H9 (cell line): ENCODE measurements around the gene VSIG8. TPM values are rescaled to one million over a fixed set of nuclear protein-coding genes. Genes with fewer than 3 reads are reported as not detected.
A peak's percentile ranks its signal among the peaks of the same experiment; 100 is the strongest.

Experiments used
- DNase-seq: peaks from one replicate; pipeline ENCODE4 v3.0.0-alpha.2; 2017
- H2AFZ ChIP-seq: one replicate; pipeline ENCODE4 v1.6.1; 2013; ENCODE audit warnings: mild to moderate bottlenecking, low read length, control low read depth, moderate library complexity
- H2AK5ac ChIP-seq: 2 replicates; pipeline ENCODE4 v1.6.1; 2013; ENCODE audit warnings: low read length, control low read depth, mixed read lengths; ENCODE audit not compliant: insufficient read length
- H2BK120ac ChIP-seq: one replicate; pipeline ENCODE4 v1.6.1; 2013; ENCODE audit warnings: low read depth, mild to moderate bottlenecking, low read length, control low read depth, inconsistent platforms; ENCODE audit not compliant: poor library complexity, severe bottlenecking
- H2BK12ac ChIP-seq: 2 replicates; pipeline ENCODE4 v1.6.1; 2013; ENCODE audit warnings: low read length, control low read depth, mixed read lengths, low read depth; ENCODE audit not compliant: insufficient read length
- H2BK15ac ChIP-seq: 2 replicates; pipeline ENCODE4 v1.6.1; 2013; ENCODE audit warnings: low read depth, low read length, control low read depth
- H2BK20ac ChIP-seq: one replicate; pipeline ENCODE4 v1.6.1; 2013; ENCODE audit warnings: low read depth, mild to moderate bottlenecking, low read length, control low read depth, inconsistent platforms; ENCODE audit not compliant: poor library complexity, severe bottlenecking
- H2BK5ac ChIP-seq: 2 replicates; pipeline ENCODE4 v1.6.1; 2013; ENCODE audit warnings: low read length, control low read depth, mixed read lengths; ENCODE audit not compliant: insufficient read length
- H3K14ac ChIP-seq: 2 replicates; pipeline ENCODE4 v1.6.1; 2013; ENCODE audit warnings: low read length, control low read depth; ENCODE audit not compliant: insufficient read depth
- H3K18ac ChIP-seq: 2 replicates; pipeline ENCODE4 v1.6.1; 2013; ENCODE audit warnings: low read depth, mild to moderate bottlenecking, mixed read lengths, low read length, control low read depth; ENCODE audit not compliant: insufficient read length
- H3K23ac ChIP-seq: 2 replicates; pipeline ENCODE4 v1.6.1; 2013; ENCODE audit warnings: low read length, control low read depth, mixed read lengths, low read depth; ENCODE audit not compliant: insufficient read length
- H3K23me2 ChIP-seq: 2 replicates; pipeline ENCODE4 v1.6.1; 2013; ENCODE audit warnings: low read depth, mild to moderate bottlenecking, mixed read lengths, low read length, control low read depth; ENCODE audit not compliant: insufficient read length, poor library complexity, severe bottlenecking
- H3K27ac ChIP-seq: 2 replicates; pipeline ENCODE4 v1.5.1; 2013; ENCODE audit warnings: low read length, control low read depth, mixed read lengths, low read depth; ENCODE audit not compliant: insufficient read length
- H3K27me3 ChIP-seq: 2 replicates; pipeline ENCODE4 v1.6.1; 2013; ENCODE audit warnings: low read length, control low read depth, inconsistent platforms; ENCODE audit not compliant: insufficient read depth
- H3K4ac ChIP-seq: 2 replicates; pipeline ENCODE4 v1.6.1; 2013; ENCODE audit warnings: low read depth, mild to moderate bottlenecking, control low read depth, inconsistent platforms, low read length, moderate library complexity
- H3K4me1 ChIP-seq: 2 replicates; pipeline ENCODE4 v1.6.1; 2013; ENCODE audit warnings: low read length, control low read depth, inconsistent platforms; ENCODE audit not compliant: insufficient read depth
- H3K4me2 ChIP-seq: 2 replicates; pipeline ENCODE4 v1.6.1; 2013; ENCODE audit warnings: low read length, control low read depth, mixed read lengths; ENCODE audit not compliant: insufficient read length, insufficient read depth
- H3K56ac ChIP-seq: 2 replicates; pipeline ENCODE4 v1.6.1; 2013; ENCODE audit warnings: low read depth, mild to moderate bottlenecking, mixed read lengths, low read length, control low read depth; ENCODE audit not compliant: insufficient read length
- H3K79me1 ChIP-seq: 2 replicates; pipeline ENCODE4 v1.6.1; 2013; ENCODE audit warnings: low read depth, mild to moderate bottlenecking, moderate library complexity, low read length, control low read depth, inconsistent platforms; ENCODE audit not compliant: insufficient read depth, poor library complexity, severe bottlenecking
- H3K79me2 ChIP-seq: 2 replicates; pipeline ENCODE4 v1.6.1; 2013; ENCODE audit warnings: low read length, control low read depth, inconsistent platforms; ENCODE audit not compliant: insufficient read depth
- H3K9ac ChIP-seq: 2 replicates; pipeline ENCODE4 v1.6.1; 2013; ENCODE audit warnings: low read length, control low read depth, mixed read lengths; ENCODE audit not compliant: insufficient read length; ENCODE audit errors: extremely low read depth
- H3K9me3 ChIP-seq: one replicate; pipeline ENCODE4 v1.6.1; 2013; ENCODE audit warnings: low read depth, low read length, inconsistent platforms; ENCODE audit not compliant: control insufficient read depth
- H3T11ph ChIP-seq: one replicate; pipeline ENCODE4 v1.6.1; 2013; ENCODE audit warnings: mild to moderate bottlenecking, low read length, control low read depth, inconsistent platforms
- H4K20me1 ChIP-seq: one replicate; pipeline ENCODE4 v1.6.1; 2013; ENCODE audit not compliant: control insufficient read depth, insufficient read length, insufficient read depth
- H4K5ac ChIP-seq: 2 replicates; pipeline ENCODE4 v1.6.1; 2013; ENCODE audit warnings: low read depth, mild to moderate bottlenecking, mixed read lengths, low read length, control low read depth; ENCODE audit not compliant: insufficient read length
- H4K8ac ChIP-seq: replicated peaks from 2 replicates; pipeline ENCODE4 v1.6.1; 2013; ENCODE audit warnings: low read length, control low read depth, mixed read lengths, low read depth; ENCODE audit not compliant: insufficient read length
- H4K91ac ChIP-seq: 2 replicates; pipeline ENCODE4 v1.6.1; 2013; ENCODE audit warnings: low read depth, mild to moderate bottlenecking, moderate library complexity, mixed read lengths, low read length, control low read depth; ENCODE audit not compliant: insufficient read length
- H3K27ac Mint-ChIP-seq, 3 experiments: 2 replicates in 2 of 3; 3 replicates in 1 of 3; pipeline ENCODE4 v1.8.0; 2020 to 2021; ENCODE audit warnings: mixed read lengths in 3 of 3, mild to moderate bottlenecking in 1 of 3, moderate library complexity in 1 of 3
- H3K27me3 Mint-ChIP-seq: 2 replicates; pipeline ENCODE4 v1.8.0; 2021; ENCODE audit warnings: low read depth, mild to moderate bottlenecking, moderate library complexity, mixed read lengths
- H3K36me3 Mint-ChIP-seq, 3 experiments: 2 replicates in 2 of 3; 3 replicates in 1 of 3; pipeline ENCODE4 v1.8.0; 2020 to 2021; ENCODE audit warnings: low read depth in 3 of 3, mixed read lengths in 3 of 3; ENCODE audit not compliant: insufficient read depth in 1 of 3
- H3K4me1 Mint-ChIP-seq, 2 experiments: 2 replicates each; pipeline ENCODE4 v1.8.0; 2020; ENCODE audit warnings: mixed read lengths in 2 of 2
- H3K4me3 Mint-ChIP-seq, 2 experiments: 2 replicates in 1 of 2; 3 replicates in 1 of 2; pipeline ENCODE4 v1.8.0; 2020 to 2021; ENCODE audit warnings: mild to moderate bottlenecking in 2 of 2, mixed read lengths in 2 of 2, moderate library complexity in 1 of 2
- H3K9me3 Mint-ChIP-seq, 2 experiments: 2 replicates in 1 of 2; 3 replicates in 1 of 2; pipeline ENCODE4 v1.8.0; 2020; ENCODE audit warnings: mild to moderate bottlenecking in 2 of 2, mixed read lengths in 2 of 2, moderate library complexity in 1 of 2
- CTCF ChIP-seq: fragments of 200-600 bp; sonication (generic); conservative IDR thresholded peaks from 3 replicates; pipeline ENCODE4 v1.8.0; 2021; ENCODE audit warnings: antibody characterized with exemption, mild to moderate bottlenecking
- WGBS: extraction: QIAGEN DNeasy Blood & Tissue Kit; methylation state at CpG from one replicate; pipeline ENCODE4 v1.1.7; 2013; ENCODE audit warnings: missing lambda C conversion rate, low lambda C conversion rate, mixed read lengths; ENCODE audit not compliant: insufficient read length; ENCODE audit errors: extremely low coverage; 5-methylcytosine and 5-hydroxymethylcytosine counted together
- total RNA-seq: library from RNA; stranded (reverse); gene quantifications from 2 replicates; pipeline ENCODE4 v1.2.1, GENCODE V29; 2021

Gene VSIG8
- total RNA-seq, 1 experiment from 2014 or later = not detected

GRCh38 chr1:159851407-159851806, 11.1 kb downstream of the VSIG8 start:
- Histone ChIP-seq H3K79me1 (no peaks in the 10 kb centered on the region), H3K9ac (no peak overlapping the region), H2BK120ac (no peak overlapping the region), H2BK20ac (no peak overlapping the region), H4K91ac (no peak overlapping the region), H3K27me3 (peaks cover 6% of the 10 kb centered on the region; the same call in 1 of the 2 replicates), H2BK15ac (no peak overlapping the region), H3K56ac (no peak overlapping the region), H3K23ac (no peak overlapping the region), H2AFZ (no peak overlapping the region), H3K9me3 (no peaks in the 10 kb centered on the region), H3K27ac (no peak overlapping the region), H3K4ac (no peak overlapping the region), H3K18ac (no peak overlapping the region), H3K4me2 (no peak overlapping the region), H3K79me2 (no peaks in the 10 kb centered on the region), H2BK5ac (no peak overlapping the region), H3T11ph (no peak overlapping the region), H2AK5ac (no peak overlapping the region), H4K20me1 (no peaks in the 10 kb centered on the region), H2BK12ac (no peak overlapping the region), H3K23me2 (peaks cover 6% of the 10 kb centered on the region), H4K8ac (no peak overlapping the region), H4K5ac (no peak overlapping the region), H3K14ac (no peak overlapping the region), H3K4me1 (no peaks in the 10 kb centered on the region)
- Mint-ChIP-seq H3K9me3 (no peaks in the 10 kb centered on the region), H3K36me3 (no peaks in the 10 kb centered on the region), H3K27ac (no peak overlapping the region), H3K27me3 (peaks cover 34% of the 10 kb centered on the region), H3K4me1 (peaks cover 6 to 10% of the 10 kb centered on the region in 2 experiments), H3K4me3 (no peak overlapping the region)
- no peak for DNase-seq
- WGBS = no CpG with 5 or more reads among the region's 1 CpG
- peak; percentile 66 for TF ChIP-seq CTCF
